ENCODE measurements around the gene PCDH12. TPM values are rescaled to one million over a fixed set of nuclear protein-coding genes. Genes with fewer than 3 reads are reported as not detected.
"Not testable (repeated sequence)": the region's sequence is repeated elsewhere in the genome, so short reads cannot be mapped to it uniquely, and the experiment has no call there.

PCDH12 gene
- total RNA-seq, 1 donor from 2014 or later = not detected

DNA sequence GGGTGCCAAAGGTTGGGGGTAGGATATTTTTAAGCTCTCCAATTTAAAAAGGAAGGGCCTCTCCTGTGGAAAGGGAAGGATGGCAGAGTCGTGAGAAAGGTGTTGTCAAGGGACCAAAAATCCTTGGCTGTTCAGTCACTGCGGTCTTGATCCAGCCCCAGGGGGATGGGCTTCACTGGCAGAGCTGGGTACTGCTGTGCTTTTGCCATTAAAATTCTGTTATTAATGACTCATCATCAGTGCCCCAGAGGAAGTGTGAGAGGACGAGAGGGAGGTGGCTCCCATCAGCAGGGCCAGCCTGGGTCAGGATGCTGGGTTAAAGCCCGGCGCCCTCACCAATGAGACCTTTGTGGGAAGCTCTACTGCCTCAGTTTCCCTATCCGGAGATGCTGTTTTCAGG is 16.7 kb downstream of the PCDH12 start:
- DNase-seq (ENCODE audit: low read depth) = peak; percentile 34

DNA sequence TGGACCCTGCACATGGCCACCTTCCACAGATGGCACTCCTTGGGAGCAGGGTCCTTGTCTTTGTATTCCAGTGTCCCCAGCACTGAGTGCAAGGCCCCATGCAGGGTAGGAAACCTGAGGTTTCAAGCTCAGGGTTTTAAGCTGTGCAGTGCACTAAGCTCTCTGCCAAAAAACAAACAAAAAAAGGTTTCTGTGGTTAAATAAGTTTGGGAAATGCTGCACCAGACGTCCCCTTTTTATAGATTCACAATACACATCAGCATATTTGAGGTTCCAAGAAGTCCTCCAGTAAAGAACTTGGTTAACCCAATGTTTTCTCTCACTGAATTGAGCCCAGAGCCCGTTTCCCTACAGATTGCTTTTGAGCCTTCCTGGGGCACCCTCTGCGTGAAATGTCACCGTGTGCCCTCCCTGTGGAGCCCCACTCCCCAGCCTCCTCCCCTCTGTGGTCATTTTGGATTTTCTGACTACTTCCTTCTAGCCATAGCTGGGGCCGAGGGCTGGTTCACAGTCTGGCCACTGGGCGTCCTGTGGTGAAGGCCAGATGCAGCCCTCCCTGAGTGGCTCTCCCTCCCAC is 17.2 kb downstream of the PCDH12 start:
- peak; percentile 54 for DNase-seq (ENCODE audit: low read depth)

DNA sequence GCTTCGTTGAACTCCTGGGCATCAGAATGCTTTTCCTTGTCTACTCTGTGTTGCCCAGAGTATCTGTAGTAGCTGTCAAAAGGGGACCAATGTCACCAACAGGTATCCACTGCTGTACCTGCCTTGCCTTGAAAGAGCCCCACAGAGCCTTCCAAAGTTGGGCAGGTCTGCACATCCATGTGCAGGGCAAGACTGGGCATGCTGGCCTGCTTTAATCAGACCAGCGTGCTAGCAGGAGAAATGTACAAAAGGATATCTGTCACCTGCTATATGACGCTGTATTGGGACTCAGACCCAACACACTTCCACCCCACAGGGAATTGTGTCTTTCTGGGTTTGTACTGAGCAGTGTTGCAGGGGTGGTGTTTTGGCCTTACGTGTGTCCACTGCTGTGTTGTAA is 22.5 kb downstream of the PCDH12 start:
- no peak for DNase-seq (ENCODE audit: low read depth)

DNA sequence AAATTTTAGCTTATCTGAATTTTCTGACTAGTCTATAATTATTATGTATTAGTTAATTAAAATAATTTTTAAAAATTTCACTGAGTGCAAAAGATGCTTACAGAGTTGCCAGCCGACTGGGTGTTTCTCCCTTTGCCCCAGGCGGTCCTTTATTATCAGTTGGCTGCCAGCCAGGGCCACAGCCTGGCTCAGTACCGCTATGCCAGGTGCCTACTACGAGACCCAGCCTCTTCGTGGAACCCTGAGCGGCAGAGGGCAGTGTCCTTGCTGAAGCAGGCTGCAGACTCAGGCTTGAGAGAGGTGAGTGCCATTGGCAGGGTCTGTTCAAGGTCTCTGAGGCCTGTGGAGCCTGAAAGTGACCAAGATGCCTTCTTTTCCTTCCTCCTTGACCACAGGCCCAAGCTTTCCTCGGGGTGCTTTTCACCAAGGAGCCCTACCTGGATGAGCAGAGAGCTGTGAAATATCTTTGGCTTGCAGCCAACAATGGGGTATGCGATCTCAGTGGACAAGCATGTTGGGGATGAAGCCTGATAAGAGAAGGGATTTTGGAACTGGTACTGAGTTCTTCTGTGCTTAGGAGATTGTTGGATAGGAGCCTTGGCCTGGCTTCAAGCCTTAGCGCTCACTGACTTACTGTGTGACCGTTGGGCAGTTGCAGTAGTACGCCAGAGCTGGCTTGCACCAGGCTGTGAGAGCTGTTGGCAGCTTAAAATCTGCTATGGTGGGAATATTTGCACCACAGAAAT is 23.7 kb downstream of the PCDH12 start:
- no peak for DNase-seq (ENCODE audit: low read depth)

DNA sequence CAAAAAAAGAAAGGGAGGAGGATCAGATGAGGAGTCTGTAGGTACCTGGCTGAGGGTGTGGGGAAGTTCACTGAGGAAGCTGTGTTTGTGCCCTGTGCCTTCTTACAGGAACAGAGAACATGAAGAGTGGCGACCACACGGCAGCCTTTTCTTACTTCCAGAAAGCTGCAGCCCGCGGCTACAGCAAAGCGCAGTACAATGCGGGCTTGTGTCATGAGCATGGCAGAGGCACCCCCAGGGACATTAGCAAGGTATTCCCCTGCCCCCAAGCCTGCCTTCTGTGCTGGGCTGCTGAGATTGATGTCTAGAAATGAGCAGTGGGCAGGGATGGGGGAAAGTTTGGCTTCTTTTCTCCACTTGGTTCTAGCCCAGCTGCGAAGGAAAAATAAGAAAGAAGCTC is 24.9 kb downstream of the PCDH12 start:
- DNase-seq (ENCODE audit: low read depth) = no peak

DNA sequence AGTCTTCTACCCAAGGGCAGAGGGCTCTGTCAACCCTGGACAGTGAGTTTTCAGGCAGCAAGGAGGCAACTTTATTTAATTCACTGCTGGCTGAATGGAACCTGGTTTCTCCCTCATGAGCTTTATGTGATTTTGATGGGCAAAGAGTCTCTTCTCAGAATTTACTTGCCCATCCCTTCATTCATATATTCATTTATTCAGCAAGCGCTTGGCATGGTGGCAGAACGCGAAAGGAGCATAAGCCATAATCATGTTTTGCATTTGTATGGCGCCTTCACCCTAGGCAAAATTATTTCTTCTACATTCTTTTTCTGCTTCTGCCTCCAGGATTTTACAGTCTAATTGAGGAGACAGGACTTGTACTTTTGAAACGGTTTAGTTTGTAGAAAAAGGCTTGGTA is 26.3 kb downstream of the PCDH12 start:
- DNase-seq (ENCODE audit: low read depth) = no peak

DNA sequence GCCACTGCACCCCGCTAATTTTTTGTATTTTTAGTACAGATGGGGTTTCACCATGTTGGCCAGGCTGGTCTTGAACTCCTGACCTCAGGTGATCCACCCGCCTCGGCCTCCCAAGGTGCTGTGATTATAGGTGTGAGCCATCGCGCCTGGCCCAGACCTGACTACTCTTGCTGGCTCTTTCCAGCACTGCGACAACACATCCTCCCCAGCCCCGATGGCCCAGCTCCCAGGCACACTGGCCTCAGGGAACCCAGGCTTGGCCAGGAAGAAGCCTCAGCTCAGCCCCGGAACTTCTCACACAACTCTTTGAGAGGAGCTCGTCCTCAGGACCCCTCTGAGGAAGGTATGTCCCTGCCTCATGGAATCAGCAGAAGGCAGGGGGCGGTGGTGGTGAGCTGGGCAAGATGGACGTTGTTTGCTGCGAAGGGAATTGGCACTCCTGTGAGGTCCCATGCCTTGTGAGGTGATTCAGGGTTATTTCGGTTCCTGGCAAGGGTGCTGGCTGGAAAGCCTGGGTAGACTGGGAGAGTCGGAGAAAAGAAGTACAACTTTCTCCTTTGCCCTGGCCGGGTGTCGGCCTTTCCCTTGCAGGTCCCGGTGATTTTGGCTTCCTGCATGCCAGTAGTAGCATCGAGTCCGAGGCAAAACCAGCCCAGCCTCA is 28.5 kb downstream of the PCDH12 start:
- no peak for DNase-seq (ENCODE audit: low read depth)

DNA sequence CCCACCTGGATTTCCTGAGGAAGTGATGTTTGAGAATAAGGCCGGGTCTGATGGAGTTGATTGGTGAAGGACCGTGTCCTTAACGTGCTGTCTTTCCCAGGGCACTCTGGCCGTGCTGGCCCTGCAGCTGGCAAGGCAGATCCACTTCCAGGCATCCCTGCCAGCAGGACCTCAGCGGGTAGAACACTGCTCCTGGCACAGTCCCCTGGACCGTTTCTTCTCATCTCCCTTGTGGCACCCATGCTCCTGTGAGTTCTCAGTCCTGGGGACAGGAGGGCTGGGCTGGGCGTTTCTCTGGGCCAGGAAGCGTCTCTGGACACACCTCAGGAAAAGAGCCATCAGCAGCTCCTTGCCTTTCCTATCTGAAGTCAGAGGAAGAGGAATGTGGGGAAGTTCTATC is 30.0 kb downstream of the PCDH12 start:
- DNase-seq (ENCODE audit: low read depth) = no peak

DNA sequence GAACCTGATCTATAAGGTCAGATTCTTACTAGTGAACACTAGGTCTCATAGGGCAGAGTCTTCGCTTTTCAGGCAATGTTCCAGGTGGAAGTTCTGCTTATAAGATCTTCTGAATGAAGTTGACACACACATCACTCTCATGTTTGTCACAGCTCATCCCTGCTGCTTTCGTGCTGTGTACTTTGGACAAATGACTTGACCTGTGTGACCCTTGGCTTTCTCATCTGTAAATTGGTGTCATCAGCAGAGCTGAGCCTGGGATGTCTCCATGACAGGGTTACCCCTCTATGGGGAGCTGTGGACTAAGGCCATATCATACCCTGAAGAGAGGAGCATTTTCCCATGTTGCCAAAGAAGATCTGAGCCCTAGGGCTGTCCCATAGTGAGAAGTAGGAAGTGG is 31.6 kb downstream of the PCDH12 start:
- no peak for DNase-seq (ENCODE audit: low read depth)

DNA sequence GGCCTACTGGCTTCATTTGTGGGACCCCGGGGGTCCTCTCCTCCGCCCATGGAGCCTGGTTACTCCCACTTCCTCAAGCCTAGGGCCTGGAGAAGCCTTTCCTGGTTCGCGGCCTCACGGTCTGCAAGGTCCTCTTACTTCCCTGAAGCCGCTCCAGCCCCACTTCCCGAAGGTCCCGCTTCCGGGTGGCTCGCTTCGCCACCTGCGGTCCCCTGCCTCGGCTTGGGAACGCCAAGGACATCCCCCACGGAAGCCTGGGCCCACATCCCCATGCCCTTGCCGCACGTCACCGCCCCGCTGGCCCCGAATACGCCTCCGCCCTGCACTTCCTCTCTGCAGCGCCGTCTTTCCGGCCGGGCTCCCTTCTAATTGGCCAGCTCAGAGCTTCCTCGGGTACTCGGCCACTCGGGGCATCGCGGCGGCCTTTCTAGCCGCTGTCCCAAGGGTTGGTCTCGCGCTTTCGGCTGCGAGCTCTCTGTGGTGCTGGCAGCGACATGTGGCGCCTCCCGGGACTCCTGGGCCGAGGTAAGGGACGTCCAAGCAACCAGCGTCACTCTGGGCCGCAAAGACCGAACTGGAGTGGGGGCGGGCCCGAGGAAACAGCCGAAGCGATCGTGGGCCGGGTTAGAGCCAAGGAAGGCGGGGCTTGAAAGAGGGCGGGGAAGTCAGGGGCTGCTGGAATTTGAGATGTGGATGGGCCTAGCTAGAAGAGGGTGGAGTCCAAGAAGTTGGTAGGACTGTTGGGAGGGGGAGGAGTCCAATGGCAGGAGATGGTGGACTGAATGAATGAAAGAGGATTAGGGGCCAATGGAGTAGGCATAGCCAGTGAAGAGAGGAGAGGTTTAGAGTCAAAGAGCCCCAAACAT is 34.3 kb downstream of the PCDH12 start, which contains the start of gene DELE1:
Gene DELE1, plus strand, starts transcription at position 424 of the 866 bp plus-strand sequence. Its CDS starts 71 bp downstream, at position 495.
- DNase-seq (ENCODE audit: low read depth) = peak; percentile 95

DNA sequence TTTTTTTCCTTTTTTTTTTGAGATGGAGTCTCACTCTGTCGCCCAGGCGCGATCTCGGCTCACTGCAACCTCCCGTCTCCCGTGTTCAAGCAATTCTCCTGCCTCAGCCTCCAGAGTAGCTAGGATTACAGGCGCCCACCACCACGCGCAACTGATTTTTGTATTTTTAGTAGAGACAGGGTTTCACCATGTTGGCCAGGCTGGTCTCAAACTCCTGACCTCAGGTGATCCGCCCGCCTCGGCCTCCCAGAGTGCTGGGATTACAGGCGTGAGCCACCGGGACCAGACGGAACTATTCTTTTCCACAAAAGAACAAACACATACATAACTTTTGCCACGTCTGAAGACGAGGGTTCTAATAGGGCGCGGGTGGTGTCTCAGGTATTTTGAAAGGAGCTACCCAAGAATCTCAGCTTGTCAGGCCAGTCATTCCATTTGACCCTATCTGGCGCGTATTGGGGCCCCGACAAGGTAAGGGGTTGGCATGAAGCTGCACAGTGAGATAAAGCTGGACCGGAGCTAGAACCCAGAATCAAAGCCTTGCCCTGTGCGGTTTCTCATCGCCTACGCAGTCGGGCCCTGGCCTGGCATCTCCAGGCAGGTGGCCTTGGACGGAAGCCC is 35.1 kb downstream of the PCDH12 start:
- not testable (repeated sequence) for DNase-seq (ENCODE audit: low read depth)

DNA sequence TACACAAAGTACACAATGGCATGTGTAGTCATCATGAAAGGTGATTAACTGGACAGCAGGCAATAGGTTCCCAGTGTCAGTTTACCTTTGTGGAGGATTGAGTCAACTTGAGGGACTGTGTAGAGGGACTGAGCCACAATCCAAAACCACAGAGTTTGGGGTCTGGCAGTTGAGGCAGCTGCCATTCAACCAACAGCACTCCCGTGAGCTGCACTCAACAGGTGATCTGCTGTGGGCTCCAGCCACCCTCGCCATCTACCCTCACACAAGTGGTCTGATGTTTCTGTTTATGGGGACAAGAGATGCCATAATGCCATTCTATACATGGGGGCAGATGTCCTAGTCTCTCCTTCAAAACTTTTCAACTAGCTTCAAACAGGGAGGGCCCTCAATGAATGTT is 37.2 kb downstream of the PCDH12 start:
- peak; percentile 52 for DNase-seq (ENCODE audit: low read depth)

DNA sequence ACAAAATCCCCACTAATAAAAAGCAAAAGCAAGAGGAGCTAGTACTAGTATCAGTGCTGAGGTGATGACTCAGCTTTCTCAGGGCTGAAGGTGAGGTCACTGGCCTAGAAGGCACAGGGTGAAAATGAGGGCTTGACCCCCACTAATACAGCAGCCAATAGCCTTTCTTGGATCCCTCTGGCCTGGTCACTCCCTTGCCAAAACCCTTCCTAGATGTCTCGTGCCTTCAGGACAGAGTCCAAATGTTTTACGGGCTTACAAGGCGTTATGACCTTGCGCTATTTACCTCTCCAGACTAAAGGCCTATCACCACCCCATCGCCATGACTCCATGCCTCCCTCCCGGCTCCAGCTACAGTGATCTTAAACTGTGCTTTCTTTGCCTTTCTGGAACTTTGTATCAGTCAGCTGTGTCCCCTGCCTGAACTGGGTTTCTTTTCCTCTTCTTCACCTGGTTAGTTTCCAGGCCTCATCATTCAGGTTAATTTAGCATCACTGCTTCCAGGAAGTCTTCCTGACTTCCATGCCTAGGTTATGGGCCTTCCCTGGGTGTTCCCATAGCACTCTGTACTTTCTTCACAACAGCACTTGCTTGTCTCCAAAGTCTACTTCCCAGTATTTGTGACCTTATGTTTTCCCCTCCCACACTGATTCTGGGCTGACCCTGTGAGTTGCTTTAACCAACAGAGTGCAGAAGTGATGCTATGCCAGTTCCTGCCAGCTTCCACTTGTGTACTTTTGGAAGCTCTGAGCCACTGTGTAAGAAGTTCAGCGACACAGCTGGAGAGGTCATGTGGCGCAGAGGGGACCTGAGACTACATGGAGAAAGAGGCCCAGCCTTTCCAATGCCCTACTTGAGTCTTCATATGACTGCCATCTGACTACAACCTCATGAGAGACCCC is 38.5 kb downstream of the PCDH12 start:
- DNase-seq (ENCODE audit: low read depth) = no peak

DNA sequence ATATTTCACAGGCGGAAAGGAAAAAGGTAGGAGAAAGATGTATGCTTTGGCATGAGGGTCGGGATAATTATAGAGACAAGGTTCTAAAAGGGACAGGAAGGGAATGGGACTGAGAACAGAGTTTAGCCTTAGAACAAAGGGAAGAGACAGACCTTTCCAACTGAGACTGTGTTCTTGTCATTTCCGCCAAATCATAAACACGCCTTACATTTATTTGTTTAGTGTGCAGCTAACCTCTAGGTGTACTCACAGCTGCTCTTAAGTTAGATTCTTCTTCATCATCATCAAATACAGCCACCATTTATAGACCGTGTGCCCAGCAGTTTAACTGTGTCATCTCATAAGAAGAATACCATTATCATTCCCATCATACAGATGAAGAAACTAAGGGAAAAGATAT is 40.2 kb downstream of the PCDH12 start:
- no peak for DNase-seq (ENCODE audit: low read depth)

DNA sequence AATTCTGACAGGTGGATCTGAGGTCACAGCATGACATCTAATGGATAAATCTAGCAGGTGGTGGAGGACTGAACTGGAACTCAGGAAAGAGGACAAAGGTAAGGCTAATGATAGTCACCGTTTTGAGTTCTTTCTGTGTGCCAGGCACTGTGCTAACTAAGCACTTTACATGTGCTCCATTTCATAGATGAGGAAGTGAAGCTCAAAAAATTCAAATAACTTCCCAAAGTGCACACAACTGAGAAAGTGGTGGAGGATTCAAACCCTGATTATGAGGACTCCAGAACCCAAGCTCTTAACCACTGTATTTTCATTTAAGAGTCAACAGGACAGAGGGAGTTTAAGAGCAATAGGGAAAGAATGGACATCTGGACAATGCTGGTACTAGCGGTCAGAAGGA is 41.5 kb downstream of the PCDH12 start:
- DNase-seq (ENCODE audit: low read depth) = no peak

DNA sequence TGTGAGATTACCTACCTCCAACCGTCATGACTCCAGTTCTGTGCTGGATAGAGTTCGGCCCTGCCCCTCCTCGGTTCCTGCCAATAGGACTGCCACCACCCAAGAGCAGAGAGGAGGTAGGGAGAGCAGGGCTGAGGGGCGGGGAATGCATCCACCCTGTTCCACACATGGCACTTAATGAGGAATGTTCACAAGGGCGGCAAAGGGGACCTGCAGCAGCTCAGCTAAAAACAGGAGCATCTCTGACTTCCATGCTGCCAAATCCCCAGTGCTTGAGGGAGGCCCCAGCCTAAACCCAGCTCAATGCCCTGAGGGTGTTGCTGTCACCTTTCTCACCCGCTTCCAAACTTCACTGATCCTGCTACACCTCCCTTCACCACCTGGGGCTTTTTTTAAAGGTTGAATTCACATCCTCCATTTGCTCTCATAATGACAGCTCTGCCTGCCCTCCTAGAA is 42.1 kb downstream of the PCDH12 start:
- DNase-seq (ENCODE audit: low read depth) = no peak

DNA sequence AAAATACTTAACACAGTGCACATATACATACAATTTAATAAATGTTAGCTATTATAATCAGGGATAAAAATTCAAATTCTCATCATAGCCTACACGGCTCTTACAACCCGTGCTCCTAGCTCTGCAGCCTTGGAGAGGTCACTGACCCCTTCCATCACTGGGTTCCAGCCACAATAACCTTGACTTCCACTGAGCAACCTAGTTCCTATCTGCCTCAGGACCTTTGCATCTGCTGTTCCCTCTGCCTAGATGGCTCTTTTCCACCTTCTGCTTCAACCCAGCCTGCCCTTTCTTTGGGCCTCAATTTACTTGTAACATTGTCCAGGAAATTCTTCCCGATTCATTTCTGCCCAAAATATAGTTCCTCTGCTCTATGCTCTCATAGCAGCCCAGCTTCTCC is 43.2 kb downstream of the PCDH12 start:
- DNase-seq (ENCODE audit: low read depth) = no peak

DNA sequence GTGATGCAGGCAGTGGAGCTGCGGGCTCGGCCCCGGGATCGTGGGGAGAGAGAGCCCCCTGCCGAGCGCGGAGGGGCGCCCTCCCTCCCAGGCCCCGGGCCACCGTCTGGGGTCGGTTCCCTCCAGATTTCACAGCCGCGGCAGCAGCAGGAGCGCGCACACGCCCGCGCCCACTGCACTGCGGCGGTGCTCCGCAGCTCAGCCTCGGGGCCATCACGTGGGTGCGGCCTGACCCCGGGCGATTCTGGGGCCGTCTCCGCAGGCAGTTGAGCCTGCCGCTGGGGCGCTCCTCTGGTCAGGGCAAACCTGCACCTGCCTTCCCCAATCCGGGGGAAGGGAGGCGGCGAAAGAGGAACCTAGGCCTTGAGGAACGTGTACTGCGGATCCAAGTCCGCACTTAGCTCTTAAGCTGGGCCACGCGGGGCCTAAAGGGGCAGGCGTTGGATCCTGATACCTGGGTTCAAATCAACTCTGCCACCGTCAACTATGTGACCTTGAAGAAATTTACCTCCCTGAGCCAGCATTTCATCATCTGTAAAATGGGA is 43.7 kb downstream of the PCDH12 start:
- peak; percentile 33 for DNase-seq (ENCODE audit: low read depth)

DNA sequence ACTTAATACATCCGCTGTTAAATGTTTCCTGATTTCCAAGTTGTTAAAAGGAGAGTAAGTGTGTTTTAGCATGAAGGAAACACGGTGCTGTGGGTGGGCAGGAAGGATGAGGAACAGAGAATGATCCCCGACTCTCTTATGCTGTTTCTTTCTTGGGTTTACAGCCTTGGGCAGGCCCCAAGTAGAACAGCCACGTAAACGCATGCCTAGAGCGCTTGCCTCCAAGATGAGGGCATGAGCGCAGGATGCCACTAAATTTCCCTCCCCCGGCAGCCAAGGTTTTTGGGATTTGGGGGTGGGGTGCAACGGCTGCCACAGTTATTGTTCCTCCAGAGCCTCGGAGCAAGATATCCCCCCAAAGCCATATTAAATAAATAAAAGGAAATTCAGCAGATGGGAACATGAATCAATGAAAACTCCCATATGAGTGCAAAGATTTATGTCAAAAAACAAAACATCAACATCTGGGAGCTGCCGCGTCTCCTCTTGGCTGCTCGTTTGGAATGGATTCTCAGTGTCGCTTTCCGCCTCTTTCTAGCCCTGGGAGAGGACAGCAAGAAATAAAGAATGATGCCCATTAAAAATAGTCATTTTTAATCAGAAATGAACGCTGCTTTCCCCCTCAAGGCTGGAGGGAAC is 44.3 kb downstream of the PCDH12 start:
- DNase-seq (ENCODE audit: low read depth) = no peak

Measured in myocyte (in vitro differentiated cells).